Keratinocyte (primary cell): Measurements from ENCODE around the gene KREMEN1.

Experiments
- CTCF ChIP-seq, 3 experiments: IDR thresholded peaks in 1 of 3; conservative IDR thresholded peaks in 1 of 3; optimal IDR thresholded peaks in 1 of 3; 2 replicates in 2 of 3; 3 replicates in 1 of 3; pipeline versions ENCODE3 to v1.5.1; 2011; ENCODE audit warnings: low read length in 3 of 3, mild to moderate bottlenecking in 3 of 3, moderate library complexity in 2 of 3, control low read depth in 1 of 3, inconsistent platforms in 1 of 3; ENCODE audit not compliant: insufficient read depth in 2 of 3; ENCODE audit errors: extremely low read depth in 1 of 3
- EZH2 ChIP-seq: IDR thresholded peaks from one replicate; pipeline ENCODE4 v1.6.1; 2012; ENCODE audit warnings: inconsistent platforms, mild to moderate bottlenecking, low read length, moderate library complexity

- TF ChIP-seq EZH2, result no peak
- TF ChIP-seq CTCF (optimal IDR thresholded peaks at IDR 0.05 in 1 of 3, IDR thresholded peaks at IDR 0.05 in 1 of 3, conservative IDR thresholded peaks at IDR 0.05 in 1 of 3; ENCODE audit: extremely low read depth in 1 of 3, insufficient read depth in 2 of 3, low read length in 3 of 3), result no peak
Measured at GRCh38 chr22:29056472-29056871, 16.4 kb upstream of the KREMEN1 start.
